ENCODE data around the gene ATOSB.

- TF ChIP-seq CTCF (IDR thresholded peaks at IDR 0.05) (no peak), ZFX (IDR thresholded peaks at IDR 0.05; ENCODE audit: borderline replicate concordance) (no peak)
Observed at GRCh38 chr9:35089434-35089833, 26.2 kb downstream of the ATOSB start.

All from 22Rv1 (cell line).